Measurements from ENCODE around the gene PCNA. TPM values are rescaled to one million over a fixed set of nuclear protein-coding genes. Genes with fewer than 3 reads are reported as not detected.

PCNA gene
- polyA plus RNA-seq, 4 donors, result 57.6 to 144 (median 85.9) TPM

DNA sequence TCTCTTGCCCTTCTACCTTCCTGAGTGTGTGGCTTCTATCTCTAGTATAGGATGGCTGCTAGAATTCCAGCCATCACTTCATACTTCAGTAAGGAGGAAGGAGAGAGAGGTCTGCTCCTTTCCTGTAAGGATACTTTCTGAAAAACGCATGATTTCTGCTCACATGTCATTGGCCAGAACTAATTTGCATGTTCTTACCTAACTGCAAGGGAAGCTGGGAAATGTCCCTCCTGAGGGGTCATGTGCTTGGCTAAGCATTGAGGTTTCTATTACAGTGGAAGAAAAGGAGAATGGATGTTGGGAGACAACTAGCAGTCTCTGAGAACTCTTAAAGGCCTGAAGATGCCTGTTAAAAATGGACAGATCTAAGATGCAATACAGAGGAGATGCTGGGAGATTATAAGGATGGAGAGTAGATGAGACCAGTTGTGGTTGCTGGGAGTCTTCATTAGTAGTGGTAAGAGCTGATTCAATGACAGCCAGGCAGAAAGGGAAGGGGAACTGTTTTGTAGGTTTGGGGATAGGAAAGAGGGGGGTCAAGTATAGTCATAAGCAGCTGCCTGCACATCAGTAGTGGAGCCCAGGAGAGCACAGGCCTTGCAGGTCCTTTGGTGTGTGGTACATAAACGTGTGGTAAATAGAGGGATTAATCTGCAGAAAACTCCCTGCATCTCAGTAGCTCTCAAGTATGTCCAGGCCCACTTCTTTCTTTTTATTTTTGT is 27.3 kb upstream of the PCNA start:
- H3K4me1 ChIP-seq (ENCODE audit: control insufficient read depth in 3 of 3, insufficient read depth in 2 of 3, low read depth in 1 of 3, low read length in 2 of 3), result peaks cover 0 to 22% (median 18%) of the 10 kb centered on the region in 3 donors
- H3K27ac ChIP-seq (ENCODE audit: low read depth in 1 of 3, low read length in 2 of 3), result no peak overlapping the region
- DNase-seq (no peak), FAIRE-seq (no peak)
- H3K4me3 ChIP-seq (ENCODE audit: low read depth in 1 of 3, low read length in 3 of 3), result no peak overlapping the region
- H3K27me3 ChIP-seq (ENCODE audit: control insufficient read depth in 3 of 3, insufficient read depth in 3 of 3, low read length in 3 of 3), result no peaks in the 10 kb centered on the region
- H3K9me3 ChIP-seq (ENCODE audit: control insufficient read depth in 2 of 2, insufficient read depth in 1 of 2, low read depth in 1 of 2, low read length in 1 of 2), result no peaks in the 10 kb centered on the region
- 73 to 84% (median 73%) methylated on average over 2 of the region's 2 CpGs for WGBS, 3 donors
- no peaks in the 10 kb centered on the region for H3K36me3 ChIP-seq (ENCODE audit: control insufficient read depth in 3 of 3, insufficient read depth in 2 of 3, low read depth in 1 of 3, low read length in 3 of 3)

DNA sequence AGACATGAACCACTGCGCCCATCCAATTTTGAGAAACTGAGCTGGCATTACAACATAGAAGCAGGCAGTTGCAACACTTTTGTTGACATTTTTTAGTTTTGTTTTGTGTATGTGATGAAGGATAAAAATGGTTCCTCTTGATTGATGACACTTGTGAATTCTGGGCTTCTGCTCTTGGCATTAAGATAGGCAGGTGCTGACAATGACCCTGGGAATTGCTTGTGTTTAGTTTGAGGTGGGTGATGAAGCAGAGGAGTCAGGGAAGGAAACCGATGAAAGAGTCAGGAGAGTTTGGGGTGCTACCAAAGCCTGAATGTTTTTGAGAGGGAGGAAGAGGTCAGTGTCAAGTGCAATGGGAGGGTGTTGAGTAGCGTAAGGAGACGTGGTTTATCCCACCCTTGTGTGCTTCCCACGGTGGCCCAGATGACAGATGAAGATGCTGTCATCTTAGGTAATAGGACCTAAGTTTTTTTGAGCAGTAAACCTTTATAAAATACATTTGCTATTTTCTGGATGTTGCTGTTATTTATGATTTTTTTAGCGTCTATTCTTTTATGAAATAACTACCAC is 26.4 kb upstream of the PCNA start:
- DNase-seq (no peak), FAIRE-seq (no peak)
- Histone ChIP-seq H3K27ac (ENCODE audit: low read depth in 1 of 3, low read length in 2 of 3) (no peak overlapping the region), H3K27me3 (ENCODE audit: control insufficient read depth in 3 of 3, insufficient read depth in 3 of 3, low read length in 3 of 3) (no peaks in the 10 kb centered on the region), H3K9me3 (ENCODE audit: control insufficient read depth in 2 of 2, insufficient read depth in 1 of 2, low read depth in 1 of 2, low read length in 1 of 2) (no peaks in the 10 kb centered on the region), H3K36me3 (ENCODE audit: control insufficient read depth in 3 of 3, insufficient read depth in 2 of 3, low read depth in 1 of 3, low read length in 3 of 3) (no peaks in the 10 kb centered on the region), H3K4me1 (ENCODE audit: control insufficient read depth in 3 of 3, insufficient read depth in 2 of 3, low read depth in 1 of 3, low read length in 2 of 3) (peaks cover 0 to 19% (median 18%) of the 10 kb centered on the region in 3 donors), H3K4me3 (ENCODE audit: low read depth in 1 of 3, low read length in 3 of 3) (no peak overlapping the region)
- 89 to 95% (median 89%) methylated on average over 6 of the region's 6 CpGs for WGBS, 3 donors

DNA sequence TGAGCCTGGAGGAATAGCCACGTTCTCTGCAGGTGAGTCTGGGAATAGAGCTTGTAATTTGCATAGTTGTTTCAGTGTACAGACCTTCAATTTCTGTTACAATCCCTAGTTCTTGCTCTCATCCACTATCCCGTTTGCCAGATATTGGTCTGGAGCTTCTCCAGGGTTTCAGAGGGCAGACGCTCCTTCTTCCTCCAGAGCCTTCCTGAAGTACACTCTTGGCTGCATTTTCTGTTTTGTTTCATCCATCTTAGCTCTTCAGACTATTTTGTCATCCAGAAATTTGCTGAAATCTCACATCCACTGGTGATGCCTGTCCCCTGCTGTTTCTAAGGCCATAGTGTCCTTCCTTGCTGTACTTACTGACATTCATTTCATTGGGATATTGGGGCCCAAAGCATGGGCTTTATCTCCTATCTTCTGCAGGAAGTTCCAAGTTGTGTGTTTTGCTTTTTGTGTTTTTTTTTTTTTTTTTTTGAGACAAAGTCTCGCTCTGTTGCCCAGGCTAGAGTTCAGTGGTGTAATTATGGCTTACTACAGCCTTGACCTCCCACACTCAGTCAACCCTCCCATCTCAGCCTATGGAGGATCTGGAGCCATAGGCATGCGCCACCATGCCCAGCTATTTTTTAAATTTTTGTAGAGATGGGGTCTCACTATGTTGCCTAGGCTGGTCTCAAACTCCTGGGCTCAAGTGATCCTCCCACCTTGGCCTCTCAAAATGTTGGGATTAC is 25.8 kb upstream of the PCNA start:
- H3K36me3 ChIP-seq (ENCODE audit: control insufficient read depth in 3 of 3, insufficient read depth in 2 of 3, low read depth in 1 of 3, low read length in 3 of 3), result no peaks in the 10 kb centered on the region
- no peak overlapping the region for H3K27ac ChIP-seq (ENCODE audit: low read depth in 1 of 3, low read length in 2 of 3)
- peaks cover 0 to 16% (median 15%) of the 10 kb centered on the region in 3 donors for H3K4me1 ChIP-seq (ENCODE audit: control insufficient read depth in 3 of 3, insufficient read depth in 2 of 3, low read depth in 1 of 3, low read length in 2 of 3)
- no peak for FAIRE-seq
- 66 to 87% (median 85%) methylated on average over 5 of the region's 5 CpGs for WGBS, 3 donors
- DNase-seq, result no peak
- H3K9me3 ChIP-seq (ENCODE audit: control insufficient read depth in 2 of 2, insufficient read depth in 1 of 2, low read depth in 1 of 2, low read length in 1 of 2), result no peaks in the 10 kb centered on the region
- no peak overlapping the region for H3K4me3 ChIP-seq (ENCODE audit: low read depth in 1 of 3, low read length in 3 of 3)
- no peaks in the 10 kb centered on the region for H3K27me3 ChIP-seq (ENCODE audit: control insufficient read depth in 3 of 3, insufficient read depth in 3 of 3, low read length in 3 of 3)

DNA sequence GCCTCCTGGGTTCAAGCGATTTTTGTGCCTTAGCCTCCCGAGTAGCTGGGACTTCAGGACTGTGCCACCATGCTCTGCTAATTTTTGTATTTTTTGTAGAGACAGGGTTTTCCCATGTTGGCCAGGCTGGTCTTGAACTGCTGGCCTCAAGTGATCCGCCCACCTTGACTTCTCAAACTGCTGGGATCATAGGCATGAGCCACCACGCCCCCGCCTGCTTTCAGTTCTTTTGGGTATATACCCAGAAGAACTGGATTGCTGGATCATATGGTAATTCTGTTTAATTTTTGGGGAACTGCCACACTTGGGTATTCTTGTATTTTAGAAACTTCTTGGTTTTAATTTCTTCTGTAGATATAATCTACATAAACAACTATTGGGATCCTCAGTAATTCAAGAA is 24.1 kb upstream of the PCNA start:
- H3K27ac ChIP-seq (ENCODE audit: low read depth in 1 of 3, low read length in 2 of 3), result no peak overlapping the region
- no peaks in the 10 kb centered on the region for H3K9me3 ChIP-seq (ENCODE audit: control insufficient read depth in 2 of 2, insufficient read depth in 1 of 2, low read depth in 1 of 2, low read length in 1 of 2)
- no peaks in the 10 kb centered on the region for H3K36me3 ChIP-seq (ENCODE audit: control insufficient read depth in 3 of 3, insufficient read depth in 2 of 3, low read depth in 1 of 3, low read length in 3 of 3)
- H3K4me1 ChIP-seq (ENCODE audit: control insufficient read depth in 3 of 3, insufficient read depth in 2 of 3, low read depth in 1 of 3, low read length in 2 of 3), result peaks cover 0 to 11% (median 3%) of the 10 kb centered on the region in 3 donors
- no peaks in the 10 kb centered on the region for H3K27me3 ChIP-seq (ENCODE audit: control insufficient read depth in 3 of 3, insufficient read depth in 3 of 3, low read length in 3 of 3)
- H3K4me3 ChIP-seq (ENCODE audit: low read depth in 1 of 3, low read length in 3 of 3), result no peak overlapping the region
- DNase-seq (no peak), FAIRE-seq (no peak)
- 89 to 98% (median 93%) methylated on average over 5 of the region's 5 CpGs for WGBS, 3 donors

DNA sequence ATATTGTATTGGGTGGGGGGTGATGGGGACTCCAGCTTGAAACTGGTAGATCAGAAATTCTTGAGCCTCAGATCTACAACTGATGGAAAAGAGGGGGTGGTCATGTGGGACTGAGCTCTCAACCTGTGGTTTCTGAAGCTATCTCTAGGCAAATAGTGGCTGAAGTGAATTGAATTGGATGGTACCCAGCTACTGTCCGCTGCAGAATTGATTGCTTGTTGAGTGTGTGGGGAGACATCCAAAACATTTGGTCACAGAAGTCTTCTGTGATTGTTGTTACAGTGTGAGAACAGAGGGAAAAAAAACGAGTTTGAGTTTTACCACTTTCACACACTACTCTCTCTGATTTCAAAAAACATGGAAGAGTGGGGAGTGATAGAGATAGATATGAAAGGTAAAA is 21.9 kb upstream of the PCNA start:
- 59 to 88% (median 82%) methylated on average over 2 of the region's 2 CpGs for WGBS, 3 donors
- Histone ChIP-seq H3K4me1 (ENCODE audit: control insufficient read depth in 3 of 3, insufficient read depth in 2 of 3, low read depth in 1 of 3, low read length in 2 of 3) (peaks cover 0 to 7% (median 0%) of the 10 kb centered on the region in 3 donors), H3K9me3 (ENCODE audit: control insufficient read depth in 2 of 2, insufficient read depth in 1 of 2, low read depth in 1 of 2, low read length in 1 of 2) (no peaks in the 10 kb centered on the region), H3K36me3 (ENCODE audit: control insufficient read depth in 3 of 3, insufficient read depth in 2 of 3, low read depth in 1 of 3, low read length in 3 of 3) (peaks cover 0 to 6% (median 0%) of the 10 kb centered on the region in 3 donors), H3K27me3 (ENCODE audit: control insufficient read depth in 3 of 3, insufficient read depth in 3 of 3, low read length in 3 of 3) (no peaks in the 10 kb centered on the region), H3K27ac (ENCODE audit: low read depth in 1 of 3, low read length in 2 of 3) (no peak overlapping the region), H3K4me3 (ENCODE audit: low read depth in 1 of 3, low read length in 3 of 3) (no peak overlapping the region)
- no peak for DNase-seq
- no peak for FAIRE-seq

DNA sequence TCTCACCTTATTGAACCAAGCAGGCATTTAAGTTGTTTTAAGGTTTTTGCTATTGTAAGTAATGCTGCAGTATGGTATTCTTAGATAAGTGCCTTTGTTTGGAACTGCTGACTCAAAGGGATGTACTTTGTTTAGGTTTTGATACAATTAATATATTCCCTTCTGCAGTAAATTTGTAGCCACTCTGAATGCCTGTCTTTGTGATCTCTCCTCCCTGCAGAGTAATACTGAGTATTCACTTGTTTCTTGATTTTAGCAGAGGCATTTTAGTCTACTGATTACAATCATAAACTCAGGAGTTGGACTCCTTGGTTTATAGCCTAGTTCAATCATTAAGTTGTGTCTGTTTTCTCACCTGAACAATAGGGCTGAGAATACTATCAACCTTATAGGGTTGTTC is 20.4 kb upstream of the PCNA start:
- no peak for FAIRE-seq
- Histone ChIP-seq H3K4me1 (ENCODE audit: control insufficient read depth in 3 of 3, insufficient read depth in 2 of 3, low read depth in 1 of 3, low read length in 2 of 3) (peaks cover 0 to 5% (median 0%) of the 10 kb centered on the region in 3 donors), H3K9me3 (ENCODE audit: control insufficient read depth in 2 of 2, insufficient read depth in 1 of 2, low read depth in 1 of 2, low read length in 1 of 2) (no peaks in the 10 kb centered on the region)

DNA sequence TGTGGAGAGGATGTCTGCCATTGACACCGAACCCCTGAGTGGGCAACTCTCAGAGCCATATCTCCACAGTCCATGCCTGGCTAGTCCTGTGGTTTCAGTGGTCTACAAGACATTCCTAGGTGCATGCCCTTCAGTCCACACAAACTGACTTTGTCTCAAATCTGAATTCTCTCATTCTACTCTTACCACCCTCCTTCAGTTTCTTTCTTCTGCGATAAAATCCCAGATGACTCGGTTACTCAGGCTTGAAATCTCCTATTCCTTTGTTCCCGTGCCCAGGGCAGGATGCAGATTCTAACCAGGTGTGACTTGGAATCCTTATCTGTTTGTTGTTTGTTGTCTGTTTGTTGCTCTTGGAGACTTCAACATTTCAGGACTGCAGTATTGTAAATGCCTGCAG is 16.3 kb upstream of the PCNA start:
- 53 to 70% (median 67%) methylated on average over 4 of the region's 4 CpGs for WGBS, 3 donors
- peaks cover 0 to 17% (median 0%) of the 10 kb centered on the region in 3 donors for H3K36me3 ChIP-seq (ENCODE audit: control insufficient read depth in 3 of 3, insufficient read depth in 2 of 3, low read depth in 1 of 3, low read length in 3 of 3)
- no peak overlapping the region for H3K4me3 ChIP-seq (ENCODE audit: low read depth in 1 of 3, low read length in 3 of 3)
- FAIRE-seq, result no peak
- no peaks in the 10 kb centered on the region for H3K9me3 ChIP-seq (ENCODE audit: control insufficient read depth in 2 of 2, insufficient read depth in 1 of 2, low read depth in 1 of 2, low read length in 1 of 2)
- no peak for DNase-seq
- peaks cover 0 to 5% (median 0%) of the 10 kb centered on the region in 3 donors for H3K4me1 ChIP-seq (ENCODE audit: control insufficient read depth in 3 of 3, insufficient read depth in 2 of 3, low read depth in 1 of 3, low read length in 2 of 3)
- no peak overlapping the region for H3K27ac ChIP-seq (ENCODE audit: low read depth in 1 of 3, low read length in 2 of 3)
- H3K27me3 ChIP-seq (ENCODE audit: control insufficient read depth in 3 of 3, insufficient read depth in 3 of 3, low read length in 3 of 3), result no peaks in the 10 kb centered on the region

More for the DNA sequence above, 20.4 kb upstream of the PCNA start:
- H3K27me3 ChIP-seq (ENCODE audit: control insufficient read depth in 3 of 3, insufficient read depth in 3 of 3, low read length in 3 of 3), result no peaks in the 10 kb centered on the region
- H3K36me3 ChIP-seq (ENCODE audit: control insufficient read depth in 3 of 3, insufficient read depth in 2 of 3, low read depth in 1 of 3, low read length in 3 of 3), result peaks cover 0 to 7% (median 0%) of the 10 kb centered on the region in 3 donors
- DNase-seq, result no peak
- H3K27ac ChIP-seq (ENCODE audit: low read depth in 1 of 3, low read length in 2 of 3), result no peak overlapping the region
- H3K4me3 ChIP-seq (ENCODE audit: low read depth in 1 of 3, low read length in 3 of 3), result no peak overlapping the region

DNA sequence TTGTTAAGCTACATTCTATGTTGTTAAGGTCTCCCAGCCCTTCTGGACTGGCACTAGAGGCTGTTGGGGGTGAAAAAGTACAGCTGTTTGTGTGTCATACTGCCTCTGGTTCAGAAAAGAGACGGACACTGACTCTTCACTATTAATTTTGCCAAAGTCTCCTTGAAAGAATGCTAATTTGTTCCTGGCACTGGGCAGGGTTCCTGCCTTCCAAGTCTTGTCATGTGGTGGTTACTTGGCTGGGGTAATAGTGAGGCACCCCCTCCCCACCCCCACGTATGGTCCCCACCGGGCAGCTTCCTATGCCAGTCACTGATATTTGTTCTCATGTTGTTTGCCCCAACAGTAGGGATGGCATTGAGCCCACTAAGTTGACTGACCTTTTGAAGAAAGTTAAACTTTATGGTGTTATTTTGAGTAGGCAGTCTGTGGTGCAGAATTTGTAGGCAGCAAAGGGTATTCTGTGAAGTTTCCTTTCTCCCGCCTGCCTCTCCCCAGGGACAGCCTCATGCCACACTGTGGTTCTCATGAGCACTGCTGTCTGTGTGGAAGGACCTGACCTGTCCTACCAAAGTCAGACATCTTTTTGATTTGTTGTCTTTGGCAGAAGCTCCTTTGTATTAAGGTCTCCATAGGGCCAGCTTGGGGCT is 15.7 kb upstream of the PCNA start:
- no peak overlapping the region for H3K4me3 ChIP-seq (ENCODE audit: low read depth in 1 of 3, low read length in 3 of 3)
- no peak for DNase-seq
- peaks cover 0 to 5% (median 0%) of the 10 kb centered on the region in 3 donors for H3K4me1 ChIP-seq (ENCODE audit: control insufficient read depth in 3 of 3, insufficient read depth in 2 of 3, low read depth in 1 of 3, low read length in 2 of 3)
- no peak for FAIRE-seq
- no peak overlapping the region for H3K27ac ChIP-seq (ENCODE audit: low read depth in 1 of 3, low read length in 2 of 3)
- H3K36me3 ChIP-seq (ENCODE audit: control insufficient read depth in 3 of 3, insufficient read depth in 2 of 3, low read depth in 1 of 3, low read length in 3 of 3), result peaks cover 0 to 19% (median 0%) of the 10 kb centered on the region in 3 donors
- H3K9me3 ChIP-seq (ENCODE audit: control insufficient read depth in 2 of 2, insufficient read depth in 1 of 2, low read depth in 1 of 2, low read length in 1 of 2), result no peaks in the 10 kb centered on the region
- 80 to 94% (median 92%) methylated on average over 4 of the region's 4 CpGs for WGBS, 3 donors
- no peaks in the 10 kb centered on the region for H3K27me3 ChIP-seq (ENCODE audit: control insufficient read depth in 3 of 3, insufficient read depth in 3 of 3, low read length in 3 of 3)
